Stimulated activated CD4-positive, alpha-beta T cell treated with anti-CD3 and anti-CD28 coated beads, TNF-alpha, amount 100 ng/mL, for 48 hours (primary cell): Measurements from ENCODE around the gene DLG1.

Source experiments
- DNase-seq, 3 donors: peaks; one replicate each; pipeline ENCODE4 v3.0.0-alpha.2; 2020; ENCODE audit warnings: low read depth in 3 of 3

Gene DLG1

GRCh38 chr3:196998966-196999760 is 299.2 kb downstream of the DLG1 start:
- no peak for DNase-seq

- DNase-seq = no peak
These were observed 301.1 kb downstream of the DLG1 start for GRCh38 chr3:196997311-196997710.

GRCh38 chr3:196996454-196997265 is 301.8 kb downstream of the DLG1 start:
- no peak for DNase-seq

DNA sequence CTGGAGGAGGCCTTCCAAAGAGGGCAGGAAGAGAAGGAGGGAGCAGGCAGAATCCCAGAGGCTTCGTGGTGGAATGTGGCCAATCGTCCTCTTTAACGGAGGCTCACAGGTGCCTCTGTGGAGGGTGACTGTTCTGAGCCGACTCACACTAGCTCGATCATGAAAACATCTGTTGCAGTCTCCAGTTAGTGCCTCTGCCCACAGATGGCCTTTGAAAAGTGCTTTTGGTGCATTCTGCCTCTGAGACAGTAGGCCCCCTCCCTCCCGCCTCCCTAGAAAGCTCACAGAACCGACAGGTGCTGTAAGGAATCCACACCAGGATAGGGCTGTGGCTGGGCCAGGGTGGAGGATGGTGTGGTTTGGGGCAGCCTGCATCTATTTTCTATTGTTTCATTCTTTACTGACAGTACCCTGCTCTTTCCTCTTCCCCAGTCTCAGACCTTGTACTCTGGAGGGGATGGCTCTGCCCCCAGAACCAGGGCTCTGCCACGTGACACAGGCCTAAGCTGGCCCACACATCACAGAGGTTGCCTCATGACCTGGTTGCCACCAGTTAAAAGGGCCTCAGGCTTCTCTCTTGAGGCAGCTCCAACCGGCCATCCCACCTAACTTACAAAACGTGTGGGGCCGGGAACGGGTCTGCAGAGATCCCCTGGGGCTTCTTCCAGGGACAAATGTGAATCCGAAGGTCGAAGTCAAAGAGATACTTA is 302.6 kb downstream of the DLG1 start:
- no peak for DNase-seq

DNA sequence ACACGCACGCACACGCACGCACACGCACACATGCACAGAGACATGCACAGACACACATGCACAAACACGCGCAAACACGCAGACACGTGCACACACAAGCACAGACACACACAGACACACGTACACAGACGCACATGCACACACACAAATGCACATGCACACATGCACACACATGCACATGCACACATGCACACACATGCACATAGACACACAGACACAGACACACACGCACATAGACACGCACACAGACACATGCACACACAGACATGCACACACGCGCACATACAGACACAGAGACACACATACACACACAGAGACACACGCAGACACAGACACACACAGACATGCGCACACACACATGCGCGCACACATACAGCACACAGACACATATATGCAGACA is 303.4 kb downstream of the DLG1 start:
- no peak for DNase-seq

DNA sequence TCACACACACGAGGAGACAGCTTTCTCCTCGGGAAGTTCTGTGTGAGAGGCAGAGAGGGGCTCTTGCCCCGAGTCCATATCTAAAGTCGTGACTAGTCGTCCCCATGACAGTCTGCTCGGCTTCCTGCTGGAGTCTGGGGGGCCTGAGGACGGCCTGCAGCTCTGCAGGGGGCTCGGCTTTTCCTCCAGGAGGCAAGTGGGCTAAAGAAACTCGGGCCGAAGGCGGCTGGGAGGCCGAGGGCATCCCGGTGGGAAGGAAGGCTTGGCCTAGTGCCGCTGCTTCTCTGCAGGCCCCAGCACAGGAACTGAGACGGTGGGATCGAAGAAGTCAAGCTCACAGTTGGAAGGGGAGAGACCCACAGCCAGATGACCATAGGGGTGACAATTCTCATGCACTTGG is 304.4 kb downstream of the DLG1 start:
- DNase-seq = no peak
